ENCODE data around the gene HSPB7. TPM values are rescaled to one million over a fixed set of nuclear protein-coding genes. Genes with fewer than 3 reads are reported as not detected.

HSPB7 gene
- total RNA-seq, 1 experiment from 2014 or later = 0.11 TPM

GRCh38 chr1:16042096-16042495 is 24.3 kb upstream of the HSPB7 start (continued):
- TF ChIP-seq HMGXB4 (CRISPR knock-in tag; IDR thresholded peaks at IDR 0.05) (no peak), ZNF512 (CRISPR knock-in tag; IDR thresholded peaks at IDR 0.05; ENCODE audit: borderline replicate concordance) (no peak)

DNA sequence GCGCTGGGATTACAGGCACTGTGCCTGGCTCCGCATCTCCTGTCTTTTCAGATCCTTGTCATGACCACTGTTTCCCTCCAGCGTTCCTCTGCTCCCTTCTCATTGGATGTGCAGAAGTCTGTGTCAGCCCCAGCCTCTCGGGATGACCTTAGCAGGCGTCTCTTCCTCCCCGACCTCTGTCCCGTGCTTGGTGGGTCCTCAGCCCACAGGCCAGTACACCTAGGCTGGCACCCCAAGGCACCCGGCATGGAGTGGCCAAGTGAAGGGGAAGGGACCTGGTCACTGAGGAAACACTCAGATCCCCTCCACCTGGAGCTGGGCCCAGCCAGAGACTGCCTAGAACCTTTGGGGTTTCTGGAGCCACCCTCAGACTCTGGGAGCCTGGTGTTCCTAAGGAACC is 23.4 kb upstream of the HSPB7 start:
- no peaks in the 10 kb centered on the region for H3K36me3 Mint-ChIP-seq
- POLR2A ChIA-PET = no interaction called here
- no peak overlapping the region for H3K4me3 Mint-ChIP-seq
- ATAC-seq (no peak), DNase-seq (ENCODE audit: low spot score) (no peak)
- CTCF ChIA-PET = interaction anchor here (2.7 kb wide), 1 partner anchor 14 kb away, joined by 9 read pairs; no protein-coding TSS in a partner anchor
- no peaks in the 10 kb centered on the region for H3K9me3 Mint-ChIP-seq
- no peaks in the 10 kb centered on the region for H3K27me3 Mint-ChIP-seq (ENCODE audit: low read depth)
- no peaks in the 10 kb centered on the region for H3K4me1 Mint-ChIP-seq
- H3K27ac Mint-ChIP-seq = no peak overlapping the region
- TF ChIP-seq ZBTB43 (CRISPR knock-in tag; IDR thresholded peaks at IDR 0.05) (no peak), E2F5 (CRISPR knock-in tag; IDR thresholded peaks at IDR 0.05) (no peak), ZNF232 (CRISPR knock-in tag; IDR thresholded peaks at IDR 0.05) (no peak), ZBTB21 (CRISPR knock-in tag; IDR thresholded peaks at IDR 0.05; ENCODE audit: borderline replicate concordance) (no peak), CBFB (CRISPR knock-in tag; IDR thresholded peaks at IDR 0.05; ENCODE audit: low read depth) (no peak), PRRX2 (CRISPR knock-in tag; IDR thresholded peaks at IDR 0.05) (no peak), FOXP4 (CRISPR knock-in tag; IDR thresholded peaks at IDR 0.05) (no peak), PREB (CRISPR knock-in tag; IDR thresholded peaks at IDR 0.05; ENCODE audit: borderline replicate concordance) (no peak), IRF2 (CRISPR knock-in tag; IDR thresholded peaks at IDR 0.05; ENCODE audit: borderline replicate concordance, low read depth) (no peak), NFE2L1 (CRISPR knock-in tag; IDR thresholded peaks at IDR 0.05) (no peak), CREM (CRISPR knock-in tag; IDR thresholded peaks at IDR 0.05) (no peak), GRHL2 (CRISPR knock-in tag; IDR thresholded peaks at IDR 0.05; ENCODE audit: insufficient replicate concordance, severe bottlenecking) (no peak), ZNF138 (CRISPR knock-in tag; conservative IDR thresholded peaks at IDR 0.05) (no peak)
- TF ChIP-seq, protein P1, sequence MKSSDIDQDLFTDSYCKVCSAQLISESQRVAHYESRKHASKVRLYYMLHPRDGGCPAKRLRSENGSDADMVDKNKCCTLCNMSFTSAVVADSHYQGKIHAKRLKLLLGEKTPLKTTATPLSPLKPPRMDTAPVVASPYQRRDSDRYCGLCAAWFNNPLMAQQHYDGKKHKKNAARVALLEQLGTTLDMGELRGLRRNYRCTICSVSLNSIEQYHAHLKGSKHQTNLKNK (CRISPR knock-in tag; IDR thresholded peaks at IDR 0.05) = no peak
- TF ChIP-seq, protein P2, sequence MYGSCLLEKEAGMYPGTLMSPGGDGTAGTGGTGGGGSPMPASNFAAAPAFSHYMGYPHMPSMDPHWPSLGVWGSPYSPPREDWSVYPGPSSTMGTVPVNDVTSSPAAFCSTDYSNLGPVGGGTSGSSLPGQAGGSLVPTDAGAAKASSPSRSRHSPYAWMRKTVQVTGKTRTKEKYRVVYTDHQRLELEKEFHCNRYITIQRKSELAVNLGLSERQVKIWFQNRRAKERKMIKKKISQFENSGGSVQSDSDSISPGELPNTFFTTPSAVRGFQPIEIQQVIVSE (CRISPR knock-in tag; IDR thresholded peaks at IDR 0.05; ENCODE audit: borderline replicate concordance) = no peak
- TF ChIP-seq, protein P3, sequence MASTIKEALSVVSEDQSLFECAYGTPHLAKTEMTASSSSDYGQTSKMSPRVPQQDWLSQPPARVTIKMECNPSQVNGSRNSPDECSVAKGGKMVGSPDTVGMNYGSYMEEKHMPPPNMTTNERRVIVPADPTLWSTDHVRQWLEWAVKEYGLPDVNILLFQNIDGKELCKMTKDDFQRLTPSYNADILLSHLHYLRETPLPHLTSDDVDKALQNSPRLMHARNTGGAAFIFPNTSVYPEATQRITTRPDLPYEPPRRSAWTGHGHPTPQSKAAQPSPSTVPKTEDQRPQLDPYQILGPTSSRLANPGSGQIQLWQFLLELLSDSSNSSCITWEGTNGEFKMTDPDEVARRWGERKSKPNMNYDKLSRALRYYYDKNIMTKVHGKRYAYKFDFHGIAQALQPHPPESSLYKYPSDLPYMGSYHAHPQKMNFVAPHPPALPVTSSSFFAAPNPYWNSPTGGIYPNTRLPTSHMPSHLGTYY (CRISPR knock-in tag; IDR thresholded peaks at IDR 0.05) = no peak
- TF ChIP-seq, protein P4, sequence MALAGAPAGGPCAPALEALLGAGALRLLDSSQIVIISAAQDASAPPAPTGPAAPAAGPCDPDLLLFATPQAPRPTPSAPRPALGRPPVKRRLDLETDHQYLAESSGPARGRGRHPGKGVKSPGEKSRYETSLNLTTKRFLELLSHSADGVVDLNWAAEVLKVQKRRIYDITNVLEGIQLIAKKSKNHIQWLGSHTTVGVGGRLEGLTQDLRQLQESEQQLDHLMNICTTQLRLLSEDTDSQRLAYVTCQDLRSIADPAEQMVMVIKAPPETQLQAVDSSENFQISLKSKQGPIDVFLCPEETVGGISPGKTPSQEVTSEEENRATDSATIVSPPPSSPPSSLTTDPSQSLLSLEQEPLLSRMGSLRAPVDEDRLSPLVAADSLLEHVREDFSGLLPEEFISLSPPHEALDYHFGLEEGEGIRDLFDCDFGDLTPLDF (CRISPR knock-in tag; IDR thresholded peaks at IDR 0.05) = no peak

Data from WTC11 (cell line).